K562 (cell line): Measurements from ENCODE around the gene STARD13. TPM values are rescaled to one million over a fixed set of nuclear protein-coding genes. Genes with fewer than 3 reads are reported as not detected.

Experiments
- ATAC-seq: fragments of 200-7000 bp; cut with Tn5 transposase; 3 replicates; pipeline ENCODE4 v1.9.1; 2020; ENCODE audit warnings: moderate library complexity
- BruUV-seq: library from RNA; stranded (reverse); fragments of 400-500 nt; replicated peaks from 2 replicates; lab custom pipeline; 2021; lab: Mats Ljungman, UMichigan
- CTCF ChIA-PET: fragments of 300-600 bp; formaldehyde crosslinking; extraction: SDS; loops from one replicate; lab custom pipeline; 2021; ENCODE audit warnings: low intra/inter-chr PET ratio; lab: Yijun Ruan, JAX
- POLR2A ChIA-PET: fragments of 300-600, 350-650 bp; sonication (Branson Sonifier 250); formaldehyde crosslinking; extraction: SDS; loops from one replicate; lab custom pipeline; 2021; ENCODE audit warnings: antibody characterized with exemption, inconsistent platforms; lab: Yijun Ruan, JAX
- DNase-seq, 4 experiments: peaks; one replicate each; pipeline versions ENCODE4 v3.0.0 to v3.0.0-alpha.2; 2011 to 2018; ENCODE audit warnings: low spot score in 3 of 4, mixed read lengths in 3 of 4; ENCODE audit errors: extremely low read depth in 1 of 4
- FAIRE-seq: peaks from 2 replicates; lab custom pipeline; 2011; peaks lifted over from hg19 to GRCh38; lab: Jason Lieb, UNC
- H2AFZ ChIP-seq: 2 replicates; pipeline ENCODE4 v1.6.0; 2011; ENCODE audit warnings: low read depth, low read length, control low read depth, inconsistent platforms
- H3K27ac ChIP-seq: fragments of 200-600 bp; 3 replicates; pipeline ENCODE4 v1.8.0; 2011; ENCODE audit warnings: low read depth, mild to moderate bottlenecking, control low read depth, inconsistent platforms, low read length, moderate library complexity, mixed read lengths; ENCODE audit errors: extremely low read depth
- H3K27me3 ChIP-seq, 2 experiments: fragments of 300-600 bp in 1 of 2; 2 replicates in 1 of 2; 3 replicates in 1 of 2; pipeline versions ENCODE4 v1.6.0 to v1.8.0; 2011; ENCODE audit warnings: inconsistent platforms in 2 of 2, low read length in 2 of 2, mild to moderate bottlenecking in 1 of 2, mixed read lengths in 1 of 2, moderate library complexity in 1 of 2; ENCODE audit not compliant: control insufficient read depth in 2 of 2, insufficient read depth in 2 of 2
- H3K36me3 ChIP-seq: fragments of 300-600 bp; 3 replicates; pipeline ENCODE4 v1.8.0; 2011; ENCODE audit warnings: mild to moderate bottlenecking, low read length, inconsistent platforms; ENCODE audit not compliant: control insufficient read depth, insufficient read depth
- H3K4me1 ChIP-seq, 2 experiments: fragments of 200-600 bp in 1 of 2; replicated peaks in 1 of 2; 2 replicates in 1 of 2; 3 replicates in 1 of 2; pipeline versions ENCODE4 v1.5.1 to v1.8.0; 2011; ENCODE audit warnings: inconsistent platforms in 2 of 2, low read length in 2 of 2, mild to moderate bottlenecking in 1 of 2, mixed read lengths in 1 of 2, moderate library complexity in 1 of 2; ENCODE audit not compliant: control insufficient read depth in 2 of 2, insufficient read depth in 2 of 2
- H3K4me2 ChIP-seq: 2 replicates; pipeline ENCODE4 v1.6.1; 2011; ENCODE audit warnings: low read length, control low read depth, inconsistent platforms, mixed read lengths; ENCODE audit not compliant: insufficient read depth
- H3K4me3 ChIP-seq: fragments of 200-600 bp; sonication (generic), shearing (Covaris generic); 2 replicates; pipeline ENCODE4 v1.5.1; 2016; ENCODE audit warnings: control low read depth, inconsistent platforms
- H3K79me2 ChIP-seq: fragments of 200-600 bp; 3 replicates; pipeline ENCODE4 v1.8.0; 2011; ENCODE audit warnings: low read length, inconsistent platforms; ENCODE audit not compliant: control insufficient read depth, insufficient read depth
- H3K9ac ChIP-seq, 2 experiments: 2 replicates each; pipeline versions ENCODE4 v1.6.0 to v1.6.1; 2011; ENCODE audit warnings: low read depth in 2 of 2, low read length in 2 of 2, control low read depth in 1 of 2, inconsistent platforms in 1 of 2, mild to moderate bottlenecking in 1 of 2, mixed read lengths in 1 of 2; ENCODE audit not compliant: insufficient read depth in 1 of 2
- H3K9me1 ChIP-seq: one replicate; pipeline ENCODE4 v1.6.0; 2011; ENCODE audit warnings: inconsistent platforms, mild to moderate bottlenecking, low read length, moderate library complexity; ENCODE audit not compliant: control insufficient read depth, insufficient read depth
- H3K9me3 ChIP-seq: replicated peaks from 2 replicates; pipeline ENCODE4 v1.5.1; 2011; ENCODE audit warnings: low read depth, low read length, inconsistent platforms; ENCODE audit not compliant: control insufficient read depth, insufficient read depth
- H4K20me1 ChIP-seq: replicated peaks from 2 replicates; pipeline ENCODE4 v1.6.1; 2011; ENCODE audit warnings: low read length, inconsistent platforms, mixed read lengths; ENCODE audit not compliant: control insufficient read depth, insufficient read depth
- DDX20 ChIP-seq: fragments of 450-650 bp; IDR thresholded peaks from 2 replicates; pipeline ENCODE4 v1.6.1; 2016; ENCODE audit warnings: missing genetic modification characterization, low read depth, mild to moderate bottlenecking, missing compliant biosample characterization, moderate library complexity
- HLTF ChIP-seq: fragments of 450-650 bp; IDR thresholded peaks from 2 replicates; pipeline ENCODE4 v1.6.1; 2016
- MYC ChIP-seq, 2 experiments: fragments of 250-450 bp in 1 of 2; sonication (Bioruptor Pico) in 1 of 2; IDR thresholded peaks; 2 replicates each; pipeline versions ENCODE4 v1.5.1 to v1.6.1; 2012 to 2021; ENCODE audit warnings: low read depth in 2 of 2, borderline replicate concordance in 1 of 2, improper control_type of control experiment in 1 of 2, low read length in 1 of 2, mild to moderate bottlenecking in 1 of 2, moderate library complexity in 1 of 2
- PRMT5 ChIP-seq: sonication (generic); formaldehyde crosslinking; IDR thresholded peaks from 2 replicates; pipeline ENCODE4 v1.5.0; 2020; ENCODE audit warnings: missing genetic modification reagents
- RUNX1 ChIP-seq: sonication (generic); IDR thresholded peaks from 2 replicates; pipeline ENCODE4 v1.6.1; 2016; ENCODE audit warnings: antibody characterized with exemption, low read depth
- SRF ChIP-seq, 2 experiments: fragments of 250-450, 450-650 bp in 1 of 2; sonication (Bioruptor Pico) in 1 of 2; sonication (generic) in 1 of 2; formaldehyde crosslinking; IDR thresholded peaks; 2 replicates each; pipeline versions ENCODE4 v1.5.0 to v1.5.1; 2020 to 2022; ENCODE audit warnings: mild to moderate bottlenecking in 1 of 2, missing genetic modification reagents in 1 of 2
- STAT5A ChIP-seq: IDR thresholded peaks from 2 replicates; pipeline ENCODE4 v1.6.1; 2012; ENCODE audit warnings: low read length, inconsistent platforms, borderline replicate concordance
- THRA ChIP-seq: fragments of 450-650 bp; IDR thresholded peaks from 2 replicates; pipeline ENCODE4 v1.6.1; 2017; ENCODE audit warnings: mild to moderate bottlenecking, moderate library complexity
- YY1 ChIP-seq, 3 experiments: IDR thresholded peaks; 2 replicates each; pipeline ENCODE4 v1.6.1; 2011; ENCODE audit warnings: low read length in 2 of 3, mild to moderate bottlenecking in 2 of 3, moderate library complexity in 2 of 3, borderline replicate concordance in 1 of 3, control low read depth in 1 of 3, low read depth in 1 of 3; ENCODE audit not compliant: insufficient read depth in 3 of 3, insufficient replicate concordance in 2 of 3, control insufficient read depth in 1 of 3, insufficient read length in 1 of 3; ENCODE audit errors: extremely low read depth in 1 of 3
- ZBTB9 ChIP-seq: fragments of 450-650 bp; formaldehyde crosslinking; IDR thresholded peaks from 2 replicates; pipeline ENCODE4 v1.4.0; 2020; ENCODE audit warnings: mild to moderate bottlenecking, moderate library complexity
- ZNF232 ChIP-seq: sonication (generic); formaldehyde crosslinking; IDR thresholded peaks from 2 replicates; pipeline ENCODE4 v1.8.0; 2022; ENCODE audit warnings: mild to moderate bottlenecking, missing genetic modification reagents
- ZNF436 ChIP-seq: fragments of 250-450, 450-650 bp; sonication (Bioruptor Pico); formaldehyde crosslinking; IDR thresholded peaks from 2 replicates; pipeline ENCODE4 v1.7.0; 2020; ENCODE audit warnings: mild to moderate bottlenecking
- WGBS: fragments of 100-300 bp; shearing (Covaris generic); methylation state at CpG from one replicate; pipeline ENCODE4 v1.1.6; 2016; ENCODE audit warnings: low coverage, mixed read lengths; ENCODE audit not compliant: insufficient coverage; ENCODE audit errors: missing lambda C conversion rate; 5-methylcytosine and 5-hydroxymethylcytosine counted together
- in situ Hi-C: fragments of 300-500 bp; cut with MboI; formaldehyde crosslinking; loops from 4 replicates; pipeline ENCODE4 v1.15.0; 2018; ENCODE audit warnings: inconsistent platforms, mixed read lengths
- intact Hi-C: fragments of 100-400 bp; cut with micrococcal nuclease; formaldehyde crosslinking; loops from 2 replicates; pipeline ENCODE4 v1.14.2; 2022
- polyA plus RNA-seq, 8 experiments: library from polyadenylated mRNA; depleted of rRNA in 4 of 8; stranded (reverse) in 5 of 8; unstranded in 3 of 8; fragments of >200 nt; fragmentation: Nextera tagmentation in 2 of 8; fragmentation: Illumina TruSeq in 1 of 8; extraction: Ambion mirVana in 2 of 8; extraction: Trizol in 1 of 8; gene quantifications; 2 replicates each; pipeline versions ENCODE4 v1.2.1 to v1.2.3, GENCODE V29; 2011 to 2014; ENCODE audit warnings: inconsistent platforms in 1 of 8, missing spikeins in 1 of 8
- total RNA-seq, 7 experiments: library from RNA; depleted of rRNA in 6 of 7; stranded (reverse); fragments of >200 nt in 6 of 7; fragmentation: Illumina TruSeq in 2 of 7; extraction: Trizol in 2 of 7; gene quantifications; 2 replicates each; pipeline versions ENCODE4 v1.2.1 to v1.2.3, GENCODE V29; 2011 to 2021; ENCODE audit warnings: low replicate concordance in 1 of 7
- TF ChIP-seq, protein P1 (sequence below), 2 experiments: IDR thresholded peaks; 2 replicates each; pipeline ENCODE4 v1.6.1; 2011; ENCODE audit warnings: borderline replicate concordance in 1 of 2, control low read depth in 1 of 2, low read depth in 1 of 2, low read length in 1 of 2, mild to moderate bottlenecking in 1 of 2, mixed read lengths in 1 of 2, moderate library complexity in 1 of 2; ENCODE audit not compliant: insufficient read depth in 1 of 2, insufficient read length in 1 of 2, poor library complexity in 1 of 2, severe bottlenecking in 1 of 2; ENCODE audit errors: extremely low read depth in 1 of 2

Gene STARD13
- total and polyA plus RNA-seq, 9 of the 15 experiments (the other 6 are each of a cell fraction or from before 2014, with no cell fraction given), result 0.11 TPM; not detected in 8

GRCh38 chr13:33307843-33308242 is 22.3 kb upstream of the STARD13 start (continued):
- TF ChIP-seq, protein P1, sequence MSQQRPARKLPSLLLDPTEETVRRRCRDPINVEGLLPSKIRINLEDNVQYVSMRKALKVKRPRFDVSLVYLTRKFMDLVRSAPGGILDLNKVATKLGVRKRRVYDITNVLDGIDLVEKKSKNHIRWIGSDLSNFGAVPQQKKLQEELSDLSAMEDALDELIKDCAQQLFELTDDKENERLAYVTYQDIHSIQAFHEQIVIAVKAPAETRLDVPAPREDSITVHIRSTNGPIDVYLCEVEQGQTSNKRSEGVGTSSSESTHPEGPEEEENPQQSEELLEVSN (IDR thresholded peaks at IDR 0.05; ENCODE audit: borderline replicate concordance in 1 of 2, extremely low read depth in 1 of 2, insufficient read depth in 1 of 2, insufficient read length in 1 of 2, low read depth in 1 of 2, low read length in 1 of 2, poor library complexity in 1 of 2, severe bottlenecking in 1 of 2), result no peak
- TF ChIP-seq HLTF (no peak), ZNF232 (CRISPR knock-in tag) (no peak), STAT5A (no peak), DDX20 (no peak), SRF (CRISPR knock-in tag; IDR thresholded peaks at IDR 0.05) (no peak)

GRCh38 chr13:33303855-33304597 is 18.5 kb upstream of the STARD13 start:
- FAIRE-seq, result no peak
- 0% methylated on average over 3 of the region's 3 CpGs for WGBS
- TF ChIP-seq ZNF436, result no peak
- no peak for TF ChIP-seq ZBTB9 (CRISPR knock-in tag)
- TF ChIP-seq PRMT5 (CRISPR knock-in tag), result no peak
- no peak for TF ChIP-seq ZNF232 (CRISPR knock-in tag)
- TF ChIP-seq MYC (IDR thresholded peaks at IDR 0.05; ENCODE audit: low read depth, low read length), result no peak
- no peak for TF ChIP-seq MYC (CRISPR knock-in tag; IDR thresholded peaks at IDR 0.05; ENCODE audit: borderline replicate concordance, low read depth)
- TF ChIP-seq THRA, result no peak
- no peak for TF ChIP-seq YY1 (IDR thresholded peaks at IDR 0.05; ENCODE audit: borderline replicate concordance in 1 of 3, control insufficient read depth in 1 of 3, extremely low read depth in 1 of 3, insufficient read depth in 3 of 3, insufficient read length in 1 of 3, insufficient replicate concordance in 2 of 3, low read depth in 1 of 3, low read length in 2 of 3)
- TF ChIP-seq RUNX1, result no peak

More at GRCh38 chr13:33303855-33304597, 18.5 kb upstream of the STARD13 start:
- Histone ChIP-seq H3K4me3 (no peak overlapping the region), H3K27ac (no peak overlapping the region), H3K79me2 (no peaks in the 10 kb centered on the region), H3K9me3 (no peaks in the 10 kb centered on the region), H3K4me2 (no peak overlapping the region), H3K4me1 (no peaks in the 10 kb centered on the region), H3K36me3 (no peaks in the 10 kb centered on the region), H4K20me1 (no peaks in the 10 kb centered on the region), H3K9me1 (no peaks in the 10 kb centered on the region), H2AFZ (no peak overlapping the region), H3K9ac (no peak overlapping the region), H3K27me3 (no peaks in the 10 kb centered on the region)
- ATAC-seq (no peak), DNase-seq (no peak)
- ChIA-PET POLR2A (no interaction called here), CTCF (no interaction called here)
- no TSS peak for BruUV-seq
- intact Hi-C loops (no loop called here), in situ Hi-C loops (no loop called here)
